ENCODE results near the gene EPS8L1. TPM values are rescaled to one million over a fixed set of nuclear protein-coding genes. Genes with fewer than 3 reads are reported as not detected.
"Not testable (repeated sequence)": the region's sequence is repeated elsewhere in the genome, so short reads cannot be mapped to it uniquely, and the experiment has no call there.

Gene EPS8L1
- total RNA-seq, 1 donor from 2014 or later, result 1.9 TPM

DNA sequence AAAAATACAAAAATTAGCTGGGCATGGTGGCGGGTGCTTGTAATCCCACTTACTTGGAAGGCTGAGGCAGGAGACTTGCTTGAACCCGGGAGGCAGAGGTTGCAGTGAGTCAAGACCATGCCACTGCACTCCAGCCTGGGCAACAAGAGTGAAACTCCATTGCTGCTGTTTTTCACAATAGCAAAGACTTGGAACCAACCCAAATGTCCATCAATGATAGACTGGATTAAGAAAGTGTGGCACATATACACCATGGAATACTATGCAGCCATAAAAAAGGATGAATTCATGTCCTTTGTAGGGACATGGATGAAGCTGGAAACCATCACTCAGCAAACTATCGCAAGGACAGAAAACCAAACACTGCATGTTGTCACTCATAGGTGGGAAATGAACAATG lies 31.6 kb downstream of the EPS8L1 start:
- DNase-seq (ENCODE audit: missing footprints); ATAC-seq; intact Hi-C loops (cut with DNase I): not testable (repeated sequence)

GRCh38 chr19:55109527-55110291 lies 34.0 kb downstream of the EPS8L1 start:
- ATAC-seq (no peak), DNase-seq (ENCODE audit: missing footprints) (no peak)
- intact Hi-C loops (cut with DNase I), result no loop called here

GRCh38 chr19:55111238-55111831 lies 35.7 kb downstream of the EPS8L1 start:
- ATAC-seq, result no peak
- intact Hi-C loops (cut with DNase I), result no loop called here
- DNase-seq (ENCODE audit: missing footprints), result no peak

GRCh38 chr19:55112246-55112776 lies 36.6 kb downstream of the EPS8L1 start:
- ATAC-seq, result no peak
- DNase-seq (ENCODE audit: missing footprints), result no peak
- intact Hi-C loops (cut with DNase I), result loop anchor here (2.0 kb wide), 2 partner anchors 26 to 50 kb away; partner anchors contain the start of gene RDH13

DNA sequence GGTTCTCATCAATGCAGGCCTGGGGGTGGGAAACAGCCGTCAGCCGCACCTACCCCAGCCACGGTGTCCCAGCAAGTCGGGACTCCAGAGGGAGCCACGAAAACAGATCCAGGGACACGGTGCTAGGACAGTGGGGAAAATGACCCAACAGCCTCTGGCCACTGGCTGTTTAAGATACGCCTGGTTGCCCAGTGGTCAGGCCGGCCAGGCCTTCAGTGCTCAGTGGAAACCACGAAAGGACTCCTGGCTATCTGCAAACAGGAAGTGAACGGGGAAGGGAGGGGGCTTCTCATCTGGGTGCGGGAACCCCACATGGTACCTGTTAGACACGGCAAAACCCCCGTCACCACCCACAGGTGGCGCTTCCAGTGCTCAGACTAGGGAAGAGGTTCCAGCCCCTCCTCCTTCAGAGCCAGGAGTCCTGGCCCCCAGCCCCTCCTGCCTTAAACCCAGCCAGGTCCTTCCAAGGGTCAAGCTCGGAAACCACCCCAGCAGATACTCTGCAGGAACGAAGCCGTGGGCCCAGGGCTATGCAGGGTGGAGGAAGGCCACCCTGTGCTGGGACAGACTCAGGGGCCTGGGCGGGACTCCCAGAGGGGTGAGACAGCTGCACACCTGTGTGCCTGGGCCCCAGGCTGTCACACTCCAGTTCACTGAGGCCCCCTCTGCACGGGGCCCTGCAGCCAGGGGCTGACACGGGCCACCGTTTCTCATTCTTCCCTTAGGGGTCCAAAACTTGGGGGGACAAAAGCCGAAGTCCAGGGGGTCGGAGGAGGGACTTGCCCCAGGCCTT lies 37.3 kb downstream of the EPS8L1 start:
- no peak for ATAC-seq
- DNase-seq (ENCODE audit: missing footprints), result peak; percentile 53
- intact Hi-C loops (cut with DNase I), result loop anchor here (2.0 kb wide), 2 partner anchors 26 to 50 kb away; partner anchors contain the start of gene RDH13

GRCh38 chr19:55113570-55114039 lies 37.9 kb downstream of the EPS8L1 start:
- DNase-seq (ENCODE audit: missing footprints) (peak; percentile 91), ATAC-seq (peak; percentile 67)
- intact Hi-C loops (cut with DNase I), result loop anchor here (2.0 kb wide), 2 partner anchors 27 to 51 kb away; partner anchors contain the start of gene RDH13

GRCh38 chr19:55114566-55115145 lies 39.0 kb downstream of the EPS8L1 start:
- intact Hi-C loops (cut with DNase I), result loop anchor here (5.0 kb wide), 1 partner anchor 43 kb away; the partner anchor contains the start of gene TNNI3
- DNase-seq (ENCODE audit: missing footprints), result no peak
- ATAC-seq, result no peak

DNA sequence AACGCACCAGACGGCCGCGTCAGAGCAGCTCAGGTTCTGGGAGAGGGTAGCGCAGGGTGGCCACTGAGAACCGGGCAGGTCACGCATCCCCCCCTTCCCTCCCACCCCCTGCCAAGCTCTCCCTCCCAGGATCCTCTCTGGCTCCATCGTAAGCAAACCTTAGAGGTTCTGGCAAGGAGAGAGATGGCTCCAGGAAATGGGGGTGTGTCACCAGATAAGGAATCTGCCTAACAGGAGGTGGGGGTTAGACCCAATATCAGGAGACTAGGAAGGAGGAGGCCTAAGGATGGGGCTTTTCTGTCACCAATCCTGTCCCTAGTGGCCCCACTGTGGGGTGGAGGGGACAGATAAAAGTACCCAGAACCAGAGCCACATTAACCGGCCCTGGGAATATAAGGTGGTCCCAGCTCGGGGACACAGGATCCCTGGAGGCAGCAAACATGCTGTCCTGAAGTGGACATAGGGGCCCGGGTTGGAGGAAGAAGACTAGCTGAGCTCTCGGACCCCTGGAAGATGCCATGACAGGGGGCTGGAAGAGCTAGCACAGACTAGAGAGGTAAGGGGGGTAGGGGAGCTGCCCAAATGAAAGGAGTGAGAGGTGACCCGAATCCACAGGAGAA lies 39.9 kb downstream of the EPS8L1 start:
- DNase-seq (ENCODE audit: missing footprints) (no peak), ATAC-seq (no peak)
- intact Hi-C loops (cut with DNase I), result loop anchor here (5.0 kb wide), 1 partner anchor 42 kb away; the partner anchor contains the start of gene TNNI3

GRCh38 chr19:55116232-55116858 lies 40.7 kb downstream of the EPS8L1 start:
- DNase-seq (ENCODE audit: missing footprints), result peak; percentile 87
- intact Hi-C loops (cut with DNase I), result loop anchor here (5.0 kb wide), 1 partner anchor 41 kb away; the partner anchor contains the start of gene TNNI3
- ATAC-seq, result peak; percentile 27

- no peak for ATAC-seq
- intact Hi-C loops (cut with DNase I), result loop anchor here (5.0 kb wide), 1 partner anchor 40 kb away; the partner anchor contains the start of gene TNNI3
These were observed 41.4 kb downstream of the EPS8L1 start, which contains the start of gene PPP1R12C for GRCh38 chr19:55116859-55117662. PPP1R12C (minus strand) TSS chr19:55117637; CDS start chr19:55117543, 94 bp downstream.

GRCh38 chr19:55117663-55118391 lies 42.2 kb downstream of the EPS8L1 start:
- intact Hi-C loops (cut with DNase I), result loop anchor here (5.0 kb wide), 1 partner anchor 39 kb away; the partner anchor contains the start of gene TNNI3

More at GRCh38 chr19:55116859-55117662, 41.4 kb downstream of the EPS8L1 start, which contains the start of gene PPP1R12C:
- no peak for DNase-seq (ENCODE audit: missing footprints)

GRCh38 chr19:55118401-55118991 lies 42.8 kb downstream of the EPS8L1 start:
- DNase-seq (ENCODE audit: missing footprints) (peak; percentile 66), ATAC-seq (peak; percentile 24)
- intact Hi-C loops (cut with DNase I), result loop anchor here (5.0 kb wide), 1 partner anchor 39 kb away; the partner anchor contains the start of gene TNNI3

More at GRCh38 chr19:55117663-55118391, 42.2 kb downstream of the EPS8L1 start:
- DNase-seq (ENCODE audit: missing footprints) (peak; percentile 100), ATAC-seq (peak; percentile 87)

- no peak for ATAC-seq
- intact Hi-C loops (cut with DNase I), result loop anchor here (5.0 kb wide), 1 partner anchor 38 kb away; the partner anchor contains the start of gene TNNI3
- DNase-seq (ENCODE audit: missing footprints), result no peak
These were observed 43.4 kb downstream of the EPS8L1 start for GRCh38 chr19:55119053-55119452.

GRCh38 chr19:55131421-55131820 lies 55.8 kb downstream of the EPS8L1 start:
- ATAC-seq, result no peak
- peak; percentile 15 for DNase-seq (ENCODE audit: missing footprints)
- intact Hi-C loops (cut with DNase I), result no loop called here

Data from Right ventricle myocardium inferior (tissue), 1 donor.